PC-9 (cell line): ENCODE data around the gene SYT7.

Experiments
- CTCF ChIP-seq: fragments of 200-600 bp; sonication (generic); conservative IDR thresholded peaks from 2 replicates; pipeline ENCODE4 v1.6.1; 2017; ENCODE audit warnings: mixed run types, antibody characterized with exemption, mild to moderate bottlenecking, moderate library complexity
- EZH2 ChIP-seq: fragments of 200-600 bp; sonication (generic); IDR thresholded peaks from 2 replicates; pipeline ENCODE4 v1.8.0; 2017; ENCODE audit warnings: antibody characterized with exemption, low read depth

DNA sequence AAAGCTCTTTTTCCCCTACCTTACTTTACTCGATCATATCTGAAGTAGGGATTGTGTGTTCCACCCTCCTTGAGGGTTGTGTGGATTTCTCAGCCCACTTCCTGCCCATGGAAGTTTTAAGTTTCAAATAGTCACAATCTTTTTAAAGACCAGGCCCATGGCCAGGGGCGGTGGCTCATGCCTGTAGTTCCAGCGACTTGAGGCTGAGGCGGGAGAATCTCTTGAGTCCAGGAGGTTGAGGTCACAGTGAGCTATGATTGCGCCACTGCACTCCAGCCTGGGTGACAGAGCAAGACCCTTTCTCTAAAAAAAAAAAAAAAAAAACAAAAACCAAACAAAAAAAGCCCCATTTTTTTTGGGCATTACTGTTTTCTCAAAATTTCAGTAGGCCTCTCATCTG is 108.6 kb downstream of the SYT7 start:
- TF ChIP-seq CTCF, result no peak
- no peak for TF ChIP-seq EZH2
